ENCODE data around the gene TRERF1.

The TRERF1 gene

DNA sequence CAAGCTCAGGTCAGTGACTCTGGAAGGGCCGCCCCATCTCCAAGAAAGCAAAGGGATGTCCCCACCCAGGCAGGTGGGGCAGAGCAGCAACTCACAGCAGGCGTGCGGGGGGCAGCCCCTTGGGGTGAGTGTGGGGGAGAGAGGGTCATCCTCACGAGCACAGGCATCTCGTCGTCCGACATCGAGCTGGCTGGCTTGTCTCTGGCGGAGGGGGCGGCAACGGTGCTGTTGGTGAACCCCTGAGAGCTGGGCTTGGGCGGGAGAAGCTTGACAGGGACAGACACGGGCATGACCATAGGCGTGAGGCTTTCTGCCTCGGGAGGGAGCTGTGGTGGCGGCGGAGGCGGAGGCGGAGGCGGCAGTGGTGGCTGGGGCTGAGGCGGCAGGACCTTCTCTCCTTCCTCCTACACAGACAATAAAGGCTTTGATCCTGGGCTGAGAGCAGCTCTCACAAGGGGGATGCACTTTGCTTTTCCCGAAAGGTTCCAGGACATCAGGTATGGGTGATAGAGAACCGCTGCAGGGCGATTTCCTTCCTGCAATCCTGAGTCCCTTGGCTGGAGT lies 188.5 kb downstream of the TRERF1 start:
- H3K4me3 ChIP-seq = no peak overlapping the region
- H3K9me3 ChIP-seq (ENCODE audit: low read depth, low read length) = no peaks in the 10 kb centered on the region
- no peak overlapping the region for H3K27ac ChIP-seq
- no peak overlapping the region for H3K9ac ChIP-seq (ENCODE audit: insufficient read length)
- TF ChIP-seq FOXP2 (optimal IDR thresholded peaks at IDR 0.05; ENCODE audit: control extremely low read depth, extremely low read length, insufficient read depth) = no peak
- TF ChIP-seq POLR2AphosphoS5 (IDR thresholded peaks at IDR 0.05; ENCODE audit: borderline replicate concordance, low read depth, low read length) = no peak
- TF ChIP-seq EZH2 (IDR thresholded peaks at IDR 0.05) = no peak
- H3K36me3 ChIP-seq (ENCODE audit: insufficient read depth, low read length) = no peaks in the 10 kb centered on the region; the same call in 1 of the 2 replicates
- no peak for DNase-seq (ENCODE audit: low read depth, low spot score)

- no peaks in the 10 kb centered on the region for H3K9me3 ChIP-seq (ENCODE audit: low read depth, low read length)
- H3K27ac ChIP-seq = no peak overlapping the region
- H3K9ac ChIP-seq (ENCODE audit: insufficient read length) = peak overlapping the region; percentile 16
- no peak overlapping the region; the same call in 1 of the 2 replicates for H3K4me3 ChIP-seq
- no peak for DNase-seq (ENCODE audit: low read depth, low spot score)
- no peak for TF ChIP-seq FOXP2 (optimal IDR thresholded peaks at IDR 0.05; ENCODE audit: control extremely low read depth, extremely low read length, insufficient read depth)
- no peak for TF ChIP-seq EZH2 (IDR thresholded peaks at IDR 0.05)
- TF ChIP-seq POLR2AphosphoS5 (IDR thresholded peaks at IDR 0.05; ENCODE audit: borderline replicate concordance, low read depth, low read length) = no peak
- peaks cover 4% of the 10 kb centered on the region; the same call in 1 of the 2 replicates for H3K36me3 ChIP-seq (ENCODE audit: insufficient read depth, low read length)
These were observed 190.8 kb downstream of the TRERF1 start for GRCh38 chr6:42260972-42261371.

GRCh38 chr6:42260396-42260888 lies 191.3 kb downstream of the TRERF1 start:
- DNase-seq (ENCODE audit: low read depth, low spot score) = no peak
- Histone ChIP-seq H3K4me3 (peak overlapping the region; percentile 49), H3K9ac (ENCODE audit: insufficient read length) (no peak overlapping the region), H3K9me3 (ENCODE audit: low read depth, low read length) (no peaks in the 10 kb centered on the region), H3K36me3 (ENCODE audit: insufficient read depth, low read length) (peaks cover 4% of the 10 kb centered on the region; the same call in 1 of the 2 replicates), H3K27ac (no peak overlapping the region)
- TF ChIP-seq EZH2 (IDR thresholded peaks at IDR 0.05) (no peak), POLR2AphosphoS5 (IDR thresholded peaks at IDR 0.05; ENCODE audit: borderline replicate concordance, low read depth, low read length) (no peak), FOXP2 (optimal IDR thresholded peaks at IDR 0.05; ENCODE audit: control extremely low read depth, extremely low read length, insufficient read depth) (no peak)

- no peak overlapping the region for H3K27ac ChIP-seq
- TF ChIP-seq POLR2AphosphoS5 (IDR thresholded peaks at IDR 0.05; ENCODE audit: borderline replicate concordance, low read depth, low read length) (no peak), EZH2 (IDR thresholded peaks at IDR 0.05) (no peak), FOXP2 (optimal IDR thresholded peaks at IDR 0.05; ENCODE audit: control extremely low read depth, extremely low read length, insufficient read depth) (no peak)
- DNase-seq (ENCODE audit: low read depth, low spot score) = peak; percentile 12
These were observed 191.8 kb downstream of the TRERF1 start for GRCh38 chr6:42259841-42260395.

DNA sequence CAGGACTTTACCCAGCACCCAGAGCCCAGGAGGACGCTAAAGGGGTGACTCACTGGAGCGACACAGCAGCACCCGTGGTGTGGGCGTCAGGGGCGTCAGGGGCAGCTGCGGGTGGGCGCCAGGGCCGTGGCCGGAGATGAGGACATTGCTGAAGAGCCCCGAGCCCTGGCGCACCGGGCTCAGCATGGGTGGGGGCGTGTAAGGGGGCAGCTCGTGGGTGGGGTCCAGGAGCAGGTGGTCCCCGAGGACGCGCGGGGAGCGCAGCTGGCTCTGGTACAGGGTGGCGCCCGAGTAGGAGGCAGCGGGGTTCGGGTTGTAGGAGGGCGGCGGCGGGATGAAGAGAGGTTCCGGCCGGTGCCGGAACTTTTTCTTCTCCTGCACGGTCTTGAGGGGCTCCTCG lies 192.4 kb downstream of the TRERF1 start:
- no peak overlapping the region for H3K27ac ChIP-seq
- no peaks in the 10 kb centered on the region for H3K9me3 ChIP-seq (ENCODE audit: low read depth, low read length)
- no peak overlapping the region for H3K4me3 ChIP-seq
- TF ChIP-seq POLR2AphosphoS5 (IDR thresholded peaks at IDR 0.05; ENCODE audit: borderline replicate concordance, low read depth, low read length) (no peak), FOXP2 (optimal IDR thresholded peaks at IDR 0.05; ENCODE audit: control extremely low read depth, extremely low read length, insufficient read depth) (no peak), EZH2 (IDR thresholded peaks at IDR 0.05) (no peak)
- no peak overlapping the region for H3K9ac ChIP-seq (ENCODE audit: insufficient read length)
- H3K36me3 ChIP-seq (ENCODE audit: insufficient read depth, low read length) = peaks cover 7% of the 10 kb centered on the region; the same call in 1 of the 2 replicates
- no peak for DNase-seq (ENCODE audit: low read depth, low spot score)

More at GRCh38 chr6:42259841-42260395, 191.8 kb downstream of the TRERF1 start:
- peaks cover 4% of the 10 kb centered on the region; the same call in 1 of the 2 replicates for H3K36me3 ChIP-seq (ENCODE audit: insufficient read depth, low read length)
- H3K4me3 ChIP-seq = peak overlapping the region; percentile 49
- no peaks in the 10 kb centered on the region for H3K9me3 ChIP-seq (ENCODE audit: low read depth, low read length)
- H3K9ac ChIP-seq (ENCODE audit: insufficient read length) = no peak overlapping the region

- H3K9me3 ChIP-seq (ENCODE audit: low read depth, low read length) = no peaks in the 10 kb centered on the region
- H3K4me3 ChIP-seq = no peak overlapping the region
- peaks cover 20% of the 10 kb centered on the region; the same call in 1 of the 2 replicates for H3K36me3 ChIP-seq (ENCODE audit: insufficient read depth, low read length)
- no peak for DNase-seq (ENCODE audit: low read depth, low spot score)
- TF ChIP-seq FOXP2 (optimal IDR thresholded peaks at IDR 0.05; ENCODE audit: control extremely low read depth, extremely low read length, insufficient read depth) = no peak
- no peak for TF ChIP-seq EZH2 (IDR thresholded peaks at IDR 0.05)
- no peak for TF ChIP-seq POLR2AphosphoS5 (IDR thresholded peaks at IDR 0.05; ENCODE audit: borderline replicate concordance, low read depth, low read length)
- no peak overlapping the region for H3K27ac ChIP-seq
- H3K9ac ChIP-seq (ENCODE audit: insufficient read length) = no peak overlapping the region
These were observed 194.1 kb downstream of the TRERF1 start for GRCh38 chr6:42257614-42258013.

DNA sequence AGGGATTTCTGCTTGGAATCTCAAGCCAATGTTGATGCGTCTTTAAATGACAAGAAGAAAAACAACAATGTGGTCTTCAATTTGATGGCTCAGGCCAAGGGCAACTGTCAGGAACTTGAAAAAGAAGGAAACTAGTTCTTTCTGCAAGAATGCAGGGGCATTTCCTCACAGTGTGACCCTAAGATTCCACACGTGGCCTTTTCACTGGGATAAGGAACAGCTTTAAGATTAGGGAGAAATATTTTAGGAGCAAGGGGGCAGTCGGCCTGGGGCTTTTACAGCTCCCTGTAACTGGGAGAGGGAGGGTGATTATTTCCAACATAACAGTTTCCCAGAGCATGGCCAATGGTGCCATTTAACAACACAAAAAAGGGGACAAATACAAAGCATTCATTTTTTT lies 194.7 kb downstream of the TRERF1 start:
- no peak for DNase-seq (ENCODE audit: low read depth, low spot score)
- Histone ChIP-seq H3K36me3 (ENCODE audit: insufficient read depth, low read length) (peaks cover 24% of the 10 kb centered on the region; the same call in 1 of the 2 replicates), H3K4me3 (no peak overlapping the region), H3K27ac (no peak overlapping the region), H3K9ac (ENCODE audit: insufficient read length) (no peak overlapping the region), H3K9me3 (ENCODE audit: low read depth, low read length) (no peaks in the 10 kb centered on the region)
- TF ChIP-seq FOXP2 (optimal IDR thresholded peaks at IDR 0.05; ENCODE audit: control extremely low read depth, extremely low read length, insufficient read depth) (no peak), POLR2AphosphoS5 (IDR thresholded peaks at IDR 0.05; ENCODE audit: borderline replicate concordance, low read depth, low read length) (no peak), EZH2 (IDR thresholded peaks at IDR 0.05) (no peak)

- Histone ChIP-seq H3K9ac (ENCODE audit: insufficient read length) (no peak overlapping the region), H3K9me3 (ENCODE audit: low read depth, low read length) (no peaks in the 10 kb centered on the region), H3K36me3 (ENCODE audit: insufficient read depth, low read length) (peaks cover 24% of the 10 kb centered on the region; the same call in 1 of the 2 replicates), H3K27ac (no peak overlapping the region), H3K4me3 (no peak overlapping the region)
- TF ChIP-seq FOXP2 (optimal IDR thresholded peaks at IDR 0.05; ENCODE audit: control extremely low read depth, extremely low read length, insufficient read depth) (no peak), EZH2 (IDR thresholded peaks at IDR 0.05) (no peak), POLR2AphosphoS5 (IDR thresholded peaks at IDR 0.05; ENCODE audit: borderline replicate concordance, low read depth, low read length) (no peak)
- DNase-seq (ENCODE audit: low read depth, low spot score) = no peak
These were observed 196.7 kb downstream of the TRERF1 start for GRCh38 chr6:42255050-42255449.

All from SK-N-MC (cell line).